H1 (cell line): Measurements from ENCODE around the gene CCBE1. TPM values are rescaled to one million over a fixed set of nuclear protein-coding genes. Genes with fewer than 3 reads are reported as not detected.

Experiments used
- ASH2L ChIP-seq: fragments of 200-600, 300-600 bp; sonication (generic); IDR thresholded peaks from one replicate; pipeline ENCODE4 v1.7.1; 2017; ENCODE audit warnings: low read length
- MAFK ChIP-seq: IDR thresholded peaks from 2 replicates; pipeline ENCODE4 v1.6.1; 2012; ENCODE audit warnings: low read depth, mild to moderate bottlenecking, improper control_type of control experiment, low read length
- RAD21 ChIP-seq, 2 experiments: IDR thresholded peaks in 1 of 2; conservative IDR thresholded peaks in 1 of 2; 2 replicates each; pipeline ENCODE4 v1.6.1; 2011; ENCODE audit warnings: low read depth in 2 of 2, low read length in 2 of 2, improper control_type of control experiment in 1 of 2, inconsistent platforms in 1 of 2, mild to moderate bottlenecking in 1 of 2, moderate library complexity in 1 of 2
- SIX5 ChIP-seq: IDR thresholded peaks from 2 replicates; pipeline ENCODE4 v1.6.1; 2011; ENCODE audit warnings: mild to moderate bottlenecking, low read depth, low read length
- TEAD4 ChIP-seq: IDR thresholded peaks from 2 replicates; pipeline ENCODE4 v1.6.1; 2012; ENCODE audit warnings: low read depth, low read length, inconsistent platforms, mixed read lengths
- polyA plus RNA-seq, 7 experiments: library from polyadenylated mRNA; depleted of rRNA in 3 of 7; stranded (reverse) in 5 of 7; unstranded in 2 of 7; fragments of >200 nt in 5 of 7; fragments of 200-250 nt in 2 of 7; gene quantifications; 1 replicate in 5 of 7; 2 replicates in 1 of 7; 4 replicates in 1 of 7; pipeline versions ENCODE4 v1.2.1 to v1.2.3, GENCODE V29; 2011 to 2013; ENCODE audit warnings: missing spikeins in 2 of 7, mixed read lengths in 2 of 7
- total RNA-seq: library from RNA; stranded (reverse); fragmentation: NEBNext Ultra II Directional; extraction: Animal tissue kit (Norgen Biotek cat#: 25700); gene quantifications from 2 replicates; pipeline ENCODE4 v1.2.1, GENCODE V29; 2021
- TF ChIP-seq, protein P1 (sequence below): fragments of 300-600 bp; sonication (generic); IDR thresholded peaks from 2 replicates; pipeline ENCODE4 v1.7.1; 2012; ENCODE audit warnings: low read length, moderate library complexity, mild to moderate bottlenecking, inconsistent platforms; ENCODE audit not compliant: insufficient replicate concordance

CCBE1 gene
- total and polyA plus RNA-seq, 2 of the 8 experiments (the other 6 are each of a cell fraction or from before 2014, with no cell fraction given): 2.1 to 2.6 TPM

- TF ChIP-seq, protein P1, sequence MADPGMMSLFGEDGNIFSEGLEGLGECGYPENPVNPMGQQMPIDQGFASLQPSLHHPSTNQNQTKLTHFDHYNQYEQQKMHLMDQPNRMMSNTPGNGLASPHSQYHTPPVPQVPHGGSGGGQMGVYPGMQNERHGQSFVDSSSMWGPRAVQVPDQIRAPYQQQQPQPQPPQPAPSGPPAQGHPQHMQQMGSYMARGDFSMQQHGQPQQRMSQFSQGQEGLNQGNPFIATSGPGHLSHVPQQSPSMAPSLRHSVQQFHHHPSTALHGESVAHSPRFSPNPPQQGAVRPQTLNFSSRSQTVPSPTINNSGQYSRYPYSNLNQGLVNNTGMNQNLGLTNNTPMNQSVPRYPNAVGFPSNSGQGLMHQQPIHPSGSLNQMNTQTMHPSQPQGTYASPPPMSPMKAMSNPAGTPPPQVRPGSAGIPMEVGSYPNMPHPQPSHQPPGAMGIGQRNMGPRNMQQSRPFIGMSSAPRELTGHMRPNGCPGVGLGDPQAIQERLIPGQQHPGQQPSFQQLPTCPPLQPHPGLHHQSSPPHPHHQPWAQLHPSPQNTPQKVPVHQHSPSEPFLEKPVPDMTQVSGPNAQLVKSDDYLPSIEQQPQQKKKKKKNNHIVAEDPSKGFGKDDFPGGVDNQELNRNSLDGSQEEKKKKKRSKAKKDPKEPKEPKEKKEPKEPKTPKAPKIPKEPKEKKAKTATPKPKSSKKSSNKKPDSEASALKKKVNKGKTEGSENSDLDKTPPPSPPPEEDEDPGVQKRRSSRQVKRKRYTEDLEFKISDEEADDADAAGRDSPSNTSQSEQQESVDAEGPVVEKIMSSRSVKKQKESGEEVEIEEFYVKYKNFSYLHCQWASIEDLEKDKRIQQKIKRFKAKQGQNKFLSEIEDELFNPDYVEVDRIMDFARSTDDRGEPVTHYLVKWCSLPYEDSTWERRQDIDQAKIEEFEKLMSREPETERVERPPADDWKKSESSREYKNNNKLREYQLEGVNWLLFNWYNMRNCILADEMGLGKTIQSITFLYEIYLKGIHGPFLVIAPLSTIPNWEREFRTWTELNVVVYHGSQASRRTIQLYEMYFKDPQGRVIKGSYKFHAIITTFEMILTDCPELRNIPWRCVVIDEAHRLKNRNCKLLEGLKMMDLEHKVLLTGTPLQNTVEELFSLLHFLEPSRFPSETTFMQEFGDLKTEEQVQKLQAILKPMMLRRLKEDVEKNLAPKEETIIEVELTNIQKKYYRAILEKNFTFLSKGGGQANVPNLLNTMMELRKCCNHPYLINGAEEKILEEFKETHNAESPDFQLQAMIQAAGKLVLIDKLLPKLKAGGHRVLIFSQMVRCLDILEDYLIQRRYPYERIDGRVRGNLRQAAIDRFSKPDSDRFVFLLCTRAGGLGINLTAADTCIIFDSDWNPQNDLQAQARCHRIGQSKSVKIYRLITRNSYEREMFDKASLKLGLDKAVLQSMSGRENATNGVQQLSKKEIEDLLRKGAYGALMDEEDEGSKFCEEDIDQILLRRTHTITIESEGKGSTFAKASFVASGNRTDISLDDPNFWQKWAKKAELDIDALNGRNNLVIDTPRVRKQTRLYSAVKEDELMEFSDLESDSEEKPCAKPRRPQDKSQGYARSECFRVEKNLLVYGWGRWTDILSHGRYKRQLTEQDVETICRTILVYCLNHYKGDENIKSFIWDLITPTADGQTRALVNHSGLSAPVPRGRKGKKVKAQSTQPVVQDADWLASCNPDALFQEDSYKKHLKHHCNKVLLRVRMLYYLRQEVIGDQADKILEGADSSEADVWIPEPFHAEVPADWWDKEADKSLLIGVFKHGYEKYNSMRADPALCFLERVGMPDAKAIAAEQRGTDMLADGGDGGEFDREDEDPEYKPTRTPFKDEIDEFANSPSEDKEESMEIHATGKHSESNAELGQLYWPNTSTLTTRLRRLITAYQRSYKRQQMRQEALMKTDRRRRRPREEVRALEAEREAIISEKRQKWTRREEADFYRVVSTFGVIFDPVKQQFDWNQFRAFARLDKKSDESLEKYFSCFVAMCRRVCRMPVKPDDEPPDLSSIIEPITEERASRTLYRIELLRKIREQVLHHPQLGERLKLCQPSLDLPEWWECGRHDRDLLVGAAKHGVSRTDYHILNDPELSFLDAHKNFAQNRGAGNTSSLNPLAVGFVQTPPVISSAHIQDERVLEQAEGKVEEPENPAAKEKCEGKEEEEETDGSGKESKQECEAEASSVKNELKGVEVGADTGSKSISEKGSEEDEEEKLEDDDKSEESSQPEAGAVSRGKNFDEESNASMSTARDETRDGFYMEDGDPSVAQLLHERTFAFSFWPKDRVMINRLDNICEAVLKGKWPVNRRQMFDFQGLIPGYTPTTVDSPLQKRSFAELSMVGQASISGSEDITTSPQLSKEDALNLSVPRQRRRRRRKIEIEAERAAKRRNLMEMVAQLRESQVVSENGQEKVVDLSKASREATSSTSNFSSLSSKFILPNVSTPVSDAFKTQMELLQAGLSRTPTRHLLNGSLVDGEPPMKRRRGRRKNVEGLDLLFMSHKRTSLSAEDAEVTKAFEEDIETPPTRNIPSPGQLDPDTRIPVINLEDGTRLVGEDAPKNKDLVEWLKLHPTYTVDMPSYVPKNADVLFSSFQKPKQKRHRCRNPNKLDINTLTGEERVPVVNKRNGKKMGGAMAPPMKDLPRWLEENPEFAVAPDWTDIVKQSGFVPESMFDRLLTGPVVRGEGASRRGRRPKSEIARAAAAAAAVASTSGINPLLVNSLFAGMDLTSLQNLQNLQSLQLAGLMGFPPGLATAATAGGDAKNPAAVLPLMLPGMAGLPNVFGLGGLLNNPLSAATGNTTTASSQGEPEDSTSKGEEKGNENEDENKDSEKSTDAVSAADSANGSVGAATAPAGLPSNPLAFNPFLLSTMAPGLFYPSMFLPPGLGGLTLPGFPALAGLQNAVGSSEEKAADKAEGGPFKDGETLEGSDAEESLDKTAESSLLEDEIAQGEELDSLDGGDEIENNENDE: no peak
- TF ChIP-seq ASH2L (no peak), SIX5 (no peak), TEAD4 (no peak), MAFK (no peak), RAD21 (IDR thresholded peaks at IDR 0.05 in 1 of 2, conservative IDR thresholded peaks at IDR 0.05 in 1 of 2; ENCODE audit: low read depth in 2 of 2, low read length in 2 of 2) (no peak)
- TF ChIP-seq, all 59 proteins: peak for 0
Measured at GRCh38 chr18:59432803-59433597, 264.2 kb downstream of the CCBE1 start (continued).
